GM12872 (cell line): ENCODE data around the gene ECSCR.

Experiments
- TF ChIP-seq, protein P1 (sequence below): IDR thresholded peaks from 3 replicates; pipeline ENCODE4 v1.5.1; 2011; ENCODE audit warnings: low read depth, mild to moderate bottlenecking, low read length, moderate library complexity; ENCODE audit not compliant: insufficient read depth

ECSCR gene

DNA sequence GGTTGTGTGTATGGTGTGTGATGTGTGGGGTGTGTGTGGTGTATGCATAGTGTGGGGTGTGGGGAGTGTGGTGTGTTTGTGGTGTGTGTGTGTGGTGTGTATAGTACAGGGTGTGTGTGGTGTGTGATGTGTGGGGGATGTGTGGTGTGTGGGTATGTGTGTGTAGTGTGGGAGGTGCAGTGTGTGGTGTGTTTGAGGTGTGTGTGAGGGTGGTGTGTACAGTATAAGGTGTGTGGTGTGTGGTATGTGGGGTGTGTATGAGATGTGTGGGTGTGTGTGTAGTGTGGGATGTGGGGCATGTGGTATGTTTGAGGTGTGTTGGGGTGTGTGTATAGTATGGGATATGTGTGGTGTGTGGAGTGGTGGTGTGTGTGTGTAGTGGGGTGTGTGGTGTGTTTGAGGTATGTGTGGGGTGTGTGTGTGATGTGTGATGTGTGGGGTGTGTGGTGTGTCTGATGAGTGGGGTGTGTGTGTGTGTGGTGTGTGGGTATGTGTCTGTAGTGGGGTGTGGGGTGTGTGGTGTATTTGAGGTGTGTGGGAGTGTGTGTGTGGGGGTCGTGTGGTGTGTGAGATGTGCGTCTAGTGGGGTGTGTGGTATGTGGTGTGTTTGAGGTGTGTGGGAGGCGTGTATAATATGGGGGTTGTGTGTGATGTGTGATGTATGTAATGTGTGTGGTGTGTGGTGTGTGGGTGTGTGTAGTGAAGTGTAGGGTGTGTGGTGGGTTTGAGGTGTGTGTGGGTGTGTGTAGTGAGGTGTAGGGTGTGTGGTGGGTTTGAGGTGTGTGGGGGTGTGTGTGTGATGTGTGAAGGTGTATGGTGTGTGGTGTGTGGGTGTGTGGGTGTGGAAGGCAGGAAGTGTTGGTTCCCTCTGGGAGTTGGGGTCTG lies 8.6 kb downstream of the ECSCR start:
- TF ChIP-seq, protein P1, sequence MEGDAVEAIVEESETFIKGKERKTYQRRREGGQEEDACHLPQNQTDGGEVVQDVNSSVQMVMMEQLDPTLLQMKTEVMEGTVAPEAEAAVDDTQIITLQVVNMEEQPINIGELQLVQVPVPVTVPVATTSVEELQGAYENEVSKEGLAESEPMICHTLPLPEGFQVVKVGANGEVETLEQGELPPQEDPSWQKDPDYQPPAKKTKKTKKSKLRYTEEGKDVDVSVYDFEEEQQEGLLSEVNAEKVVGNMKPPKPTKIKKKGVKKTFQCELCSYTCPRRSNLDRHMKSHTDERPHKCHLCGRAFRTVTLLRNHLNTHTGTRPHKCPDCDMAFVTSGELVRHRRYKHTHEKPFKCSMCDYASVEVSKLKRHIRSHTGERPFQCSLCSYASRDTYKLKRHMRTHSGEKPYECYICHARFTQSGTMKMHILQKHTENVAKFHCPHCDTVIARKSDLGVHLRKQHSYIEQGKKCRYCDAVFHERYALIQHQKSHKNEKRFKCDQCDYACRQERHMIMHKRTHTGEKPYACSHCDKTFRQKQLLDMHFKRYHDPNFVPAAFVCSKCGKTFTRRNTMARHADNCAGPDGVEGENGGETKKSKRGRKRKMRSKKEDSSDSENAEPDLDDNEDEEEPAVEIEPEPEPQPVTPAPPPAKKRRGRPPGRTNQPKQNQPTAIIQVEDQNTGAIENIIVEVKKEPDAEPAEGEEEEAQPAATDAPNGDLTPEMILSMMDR, result no peak

DNA sequence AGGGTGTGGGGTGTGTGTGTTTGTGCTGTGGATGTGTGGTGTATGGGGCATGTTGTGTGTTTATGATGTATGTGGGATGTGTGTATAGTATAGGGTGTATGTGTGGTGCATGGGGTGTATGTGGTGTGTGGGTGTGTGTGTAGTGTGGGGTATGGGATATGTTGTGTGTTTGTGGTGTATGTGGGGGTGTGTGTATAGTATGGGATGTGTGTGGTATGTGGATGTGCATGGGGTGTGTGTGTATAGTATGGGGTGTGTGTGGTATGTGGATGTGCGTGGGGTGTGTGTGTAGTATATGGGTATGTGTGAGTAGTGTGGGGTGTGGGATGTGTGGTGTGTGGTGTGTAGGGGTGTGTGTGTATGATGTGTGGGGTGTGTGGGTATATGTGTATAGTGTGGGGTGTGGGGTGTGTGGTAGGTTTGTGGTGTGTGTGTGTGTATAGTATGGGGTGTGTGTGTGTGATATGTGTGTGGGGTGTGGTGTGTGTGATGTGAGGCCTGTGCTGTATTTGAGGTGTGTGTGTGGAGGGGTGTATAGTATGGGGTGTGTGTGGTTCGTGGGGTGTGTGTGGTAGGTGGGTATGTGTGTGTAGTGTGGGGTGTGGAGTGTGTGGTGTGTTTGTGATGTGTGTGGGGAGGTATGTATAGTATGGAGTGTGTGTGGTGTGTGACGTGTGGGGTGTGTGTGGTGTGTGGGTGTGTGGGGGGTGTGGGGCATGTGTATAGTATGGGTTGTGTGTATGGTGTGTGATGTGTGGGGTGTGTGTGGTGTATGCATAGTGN lies 10.5 kb downstream of the ECSCR start:
- TF ChIP-seq, protein P1, result no peak

DNA sequence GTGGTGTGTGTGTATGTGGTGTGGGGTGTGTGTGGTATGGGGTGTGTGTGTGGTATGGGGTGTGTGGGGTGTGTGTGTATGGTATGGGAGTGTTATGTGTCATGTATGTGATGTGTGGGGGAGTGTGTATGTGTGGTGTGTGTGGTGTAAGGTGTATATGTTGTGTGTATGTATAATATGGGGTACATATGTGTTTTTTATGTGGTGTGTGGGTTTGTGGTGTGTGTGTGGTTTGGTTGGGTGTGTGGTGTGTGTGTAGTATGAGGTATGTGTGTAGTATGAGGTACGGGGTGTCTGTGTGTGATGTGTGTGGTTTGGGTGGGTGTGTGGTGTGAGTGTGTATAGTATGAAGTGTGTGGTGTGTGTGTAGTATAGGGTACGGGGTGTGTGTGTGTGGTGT lies 11.4 kb downstream of the ECSCR start:
- TF ChIP-seq, protein P1, result no peak

DNA sequence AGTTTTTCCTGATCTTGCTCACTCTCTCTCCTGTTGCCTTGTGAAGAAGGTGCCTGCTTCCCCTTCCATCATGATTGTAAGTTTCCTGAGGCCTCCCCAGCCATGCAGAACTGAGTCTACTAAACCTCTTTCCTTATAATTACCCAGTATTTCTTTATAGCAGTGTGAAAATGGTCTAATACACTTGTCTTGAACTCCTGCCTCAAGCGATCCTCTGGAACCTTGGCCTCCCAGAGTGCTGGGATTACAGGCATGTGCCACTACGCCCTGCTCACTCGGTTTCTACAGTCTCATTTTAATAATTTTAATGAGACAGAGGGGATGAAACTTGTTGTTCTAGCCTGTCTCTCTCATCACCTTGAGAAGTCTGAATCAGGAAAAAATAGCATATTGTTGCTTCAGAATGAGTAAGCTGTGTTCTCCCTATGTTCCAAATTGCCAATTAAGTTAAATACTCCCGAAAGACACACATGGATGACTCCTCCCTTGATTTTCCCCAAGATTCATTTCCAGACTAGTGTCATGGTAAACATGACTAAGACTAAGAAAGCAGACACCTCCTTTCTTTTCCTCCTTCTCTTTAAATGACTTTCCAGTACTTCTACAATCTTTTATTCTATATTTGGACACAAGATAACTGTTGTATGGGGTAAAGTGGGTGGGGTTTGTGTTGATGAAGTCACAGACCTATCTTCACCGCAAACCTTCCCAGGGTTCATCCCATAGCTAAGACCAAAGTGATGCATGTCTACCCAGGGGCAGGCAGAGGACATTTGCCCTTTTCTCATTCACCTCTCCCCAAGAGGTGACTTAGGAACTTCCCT lies 15.4 kb downstream of the ECSCR start:
- TF ChIP-seq, protein P1, result no peak

DNA sequence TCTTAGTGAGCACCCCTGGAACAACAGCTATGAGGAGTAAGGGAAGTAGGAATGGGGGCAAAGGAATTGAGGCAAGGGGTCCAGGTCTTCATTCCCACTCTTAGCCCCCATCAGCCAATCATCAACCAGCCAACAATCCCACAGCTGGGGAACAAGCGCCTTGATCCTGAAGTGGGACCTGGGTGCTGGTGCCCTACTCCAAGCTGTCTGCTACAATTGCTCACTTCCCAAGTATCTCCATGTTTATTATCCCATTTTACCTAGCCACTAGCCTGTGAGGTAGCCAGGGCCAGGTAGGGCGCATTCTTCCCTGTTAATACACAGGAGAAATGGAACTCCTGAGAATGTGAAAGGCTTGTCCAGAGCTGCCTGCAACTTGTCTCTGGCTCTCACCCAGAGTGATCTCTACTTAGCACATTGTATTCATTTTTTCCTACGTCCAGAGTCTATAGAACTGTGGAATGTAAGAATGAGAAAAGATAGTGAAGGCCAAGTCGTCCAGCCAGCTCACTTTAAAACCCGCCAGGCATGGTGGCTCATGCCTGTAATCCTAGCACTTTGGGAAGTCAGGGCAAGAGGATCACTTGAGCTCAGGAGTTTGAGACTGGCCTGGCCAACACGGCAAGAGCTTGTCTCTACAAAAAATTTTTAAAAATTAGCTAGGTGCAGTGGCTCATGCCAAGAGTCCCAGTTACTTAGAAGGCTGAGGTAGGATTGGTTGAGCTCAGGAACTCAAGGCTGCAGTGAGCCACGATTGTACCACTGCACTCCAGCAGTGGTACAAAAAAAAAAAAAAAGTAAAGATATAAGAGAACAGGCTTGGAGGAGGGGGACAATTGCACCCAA lies 17.0 kb downstream of the ECSCR start:
- TF ChIP-seq, protein P1, result no peak

DNA sequence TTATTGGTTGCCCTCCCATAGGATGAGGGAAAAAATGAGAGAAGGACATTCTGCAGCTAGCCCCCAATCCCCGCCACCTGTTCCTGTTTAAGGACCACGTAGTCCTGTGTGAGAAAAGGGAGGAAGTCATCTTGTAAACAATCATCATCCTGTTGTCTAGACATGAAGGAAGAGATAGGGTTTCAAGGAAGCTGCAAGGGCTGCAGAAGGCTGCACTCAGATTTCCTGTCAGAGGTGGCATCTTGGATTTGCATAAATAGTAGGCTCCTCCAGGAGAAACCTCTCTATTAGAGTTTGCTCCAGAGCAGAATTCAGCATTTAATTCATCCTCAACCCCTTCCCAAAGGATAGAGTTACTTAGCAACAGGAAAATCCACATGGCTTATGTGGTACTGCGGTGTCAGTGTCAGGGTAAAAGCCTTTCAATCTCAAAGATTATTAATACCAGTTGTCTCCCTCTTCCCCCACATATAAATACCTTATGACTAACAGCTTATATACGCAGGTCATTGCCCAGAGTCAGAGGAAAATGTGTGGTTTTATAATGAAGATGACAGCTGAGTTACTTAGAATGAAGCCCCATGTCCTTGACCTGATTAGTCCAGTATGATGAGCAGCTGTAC lies 18.6 kb downstream of the ECSCR start:
- TF ChIP-seq, protein P1, result no peak
